OCI-LY3 (cell line): ENCODE data around the gene RFX2.
"Not testable (repeated sequence)": the region's sequence is repeated elsewhere in the genome, so short reads cannot be mapped to it uniquely, and the experiment has no call there.

Experiments used
- H2AFZ ChIP-seq: fragments of 200-600, 300-600 bp; shearing (Covaris generic); 2 replicates; pipeline ENCODE4 v1.6.0; 2014; ENCODE audit warnings: antibody characterized with exemption, low read depth, low read length
- H3K27ac ChIP-seq: fragments of 200-600, 300-600 bp; sonication (generic); 2 replicates; pipeline ENCODE4 v1.5.1; 2014; ENCODE audit warnings: mild to moderate bottlenecking, low read length, moderate library complexity, mixed read lengths
- H3K27me3 ChIP-seq: fragments of 200-600, 300-600 bp; sonication (generic); 2 replicates; pipeline ENCODE4 v1.6.1; 2014; ENCODE audit warnings: low read depth, low read length, mixed read lengths
- H3K36me3 ChIP-seq: fragments of 200-600, 300-600 bp; sonication (generic); replicated peaks from 2 replicates; pipeline ENCODE3; 2014; ENCODE audit warnings: low read depth, low read length, mixed read lengths
- H3K4me1 ChIP-seq: fragments of 300-600, 200-600 bp; sonication (generic); 2 replicates; pipeline ENCODE4 v1.6.1; 2014; ENCODE audit warnings: low read length, mixed read lengths
- H3K4me2 ChIP-seq: fragments of 200-600, 300-600 bp; sonication (generic); 2 replicates; pipeline ENCODE4 v1.6.1; 2014; ENCODE audit warnings: low read length, mixed read lengths
- H3K4me3 ChIP-seq: fragments of 300-600, 200-600 bp; sonication (generic); 2 replicates; pipeline ENCODE4 v1.5.1; 2014; ENCODE audit warnings: antibody characterized with exemption, mild to moderate bottlenecking, low read length, moderate library complexity
- H3K79me2 ChIP-seq: fragments of 300-600, 200-600 bp; shearing (Covaris generic); 2 replicates; pipeline ENCODE4 v1.6.1; 2014; ENCODE audit warnings: mild to moderate bottlenecking, low read length, mixed read lengths
- H3K9ac ChIP-seq: fragments of 300-600, 200-600 bp; shearing (Covaris generic); 2 replicates; pipeline ENCODE4 v1.6.0; 2014; ENCODE audit warnings: mild to moderate bottlenecking, low read length, moderate library complexity
- H3K9me3 ChIP-seq: fragments of 200-600, 300-600 bp; shearing (Covaris generic); 2 replicates; pipeline ENCODE4 v1.6.1; 2014; ENCODE audit warnings: low read length, mixed read lengths; ENCODE audit not compliant: insufficient read depth
- H4K20me1 ChIP-seq: fragments of 200-600, 300-600 bp; sonication (generic); 2 replicates; pipeline ENCODE4 v1.6.1; 2016; ENCODE audit warnings: low read length, mixed read lengths; ENCODE audit not compliant: insufficient read depth
- EZH2phosphoT487 ChIP-seq: fragments of 200-600 bp; shearing (Covaris generic); IDR thresholded peaks from 2 replicates; pipeline ENCODE4 v1.6.1; 2018; ENCODE audit warnings: antibody characterized with exemption, mixed run types, low read depth
- TF ChIP-seq, protein P1 (sequence below): fragments of 200-600, 300-600 bp; sonication (generic); IDR thresholded peaks from 2 replicates; pipeline ENCODE4 v1.5.1; 2014; ENCODE audit warnings: antibody characterized with exemption, low read length, low read depth

RFX2 gene

DNA sequence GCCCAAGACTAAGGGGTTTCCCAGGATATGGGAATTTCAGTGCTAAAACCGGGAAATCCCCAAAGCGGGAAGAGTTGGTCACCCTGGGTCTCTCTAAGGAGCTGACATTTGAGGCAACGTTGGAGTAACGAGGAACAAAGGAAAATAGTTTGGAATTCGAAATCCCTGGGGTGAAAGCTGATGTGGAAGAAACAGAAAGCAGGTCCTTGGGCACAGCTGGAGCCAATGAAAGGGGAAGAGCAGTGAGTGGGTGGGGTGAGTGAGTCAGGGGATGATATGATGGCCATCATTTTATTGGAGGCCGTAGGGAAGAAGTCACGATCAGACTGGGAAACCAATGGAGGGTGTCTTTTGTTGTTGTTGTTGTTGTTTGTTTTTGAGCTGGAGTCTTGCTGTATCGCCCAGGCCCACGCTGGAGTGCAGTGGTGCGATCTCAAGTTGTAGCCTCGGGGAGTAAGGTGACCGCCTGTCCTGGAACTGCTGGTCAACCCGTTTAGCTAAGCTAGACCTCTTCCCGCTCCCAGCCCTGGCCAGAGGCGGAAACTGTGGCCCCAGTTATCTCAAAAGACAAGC lies 3.4 kb upstream of the RFX2 start:
- Histone ChIP-seq H3K4me3 (no peak overlapping the region), H3K79me2 (0 out of 2 replicates have a peak, but pooled peaks cover 4% of the 10 kb centered on the region), H3K4me2 (no peak overlapping the region), H3K9ac (no peak overlapping the region), H3K9me3 (0 out of 2 replicates have a peak, but pooled peaks cover 4% of the 10 kb centered on the region), H3K27ac (no peak overlapping the region), H3K27me3 (no peaks in the 10 kb centered on the region), H3K4me1 (peaks cover 13% of the 10 kb centered on the region), H3K36me3 (no peaks in the 10 kb centered on the region), H4K20me1 (no peaks in the 10 kb centered on the region), H2AFZ (no peak overlapping the region)
- TF ChIP-seq, protein P1, sequence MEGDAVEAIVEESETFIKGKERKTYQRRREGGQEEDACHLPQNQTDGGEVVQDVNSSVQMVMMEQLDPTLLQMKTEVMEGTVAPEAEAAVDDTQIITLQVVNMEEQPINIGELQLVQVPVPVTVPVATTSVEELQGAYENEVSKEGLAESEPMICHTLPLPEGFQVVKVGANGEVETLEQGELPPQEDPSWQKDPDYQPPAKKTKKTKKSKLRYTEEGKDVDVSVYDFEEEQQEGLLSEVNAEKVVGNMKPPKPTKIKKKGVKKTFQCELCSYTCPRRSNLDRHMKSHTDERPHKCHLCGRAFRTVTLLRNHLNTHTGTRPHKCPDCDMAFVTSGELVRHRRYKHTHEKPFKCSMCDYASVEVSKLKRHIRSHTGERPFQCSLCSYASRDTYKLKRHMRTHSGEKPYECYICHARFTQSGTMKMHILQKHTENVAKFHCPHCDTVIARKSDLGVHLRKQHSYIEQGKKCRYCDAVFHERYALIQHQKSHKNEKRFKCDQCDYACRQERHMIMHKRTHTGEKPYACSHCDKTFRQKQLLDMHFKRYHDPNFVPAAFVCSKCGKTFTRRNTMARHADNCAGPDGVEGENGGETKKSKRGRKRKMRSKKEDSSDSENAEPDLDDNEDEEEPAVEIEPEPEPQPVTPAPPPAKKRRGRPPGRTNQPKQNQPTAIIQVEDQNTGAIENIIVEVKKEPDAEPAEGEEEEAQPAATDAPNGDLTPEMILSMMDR = no peak
- TF ChIP-seq EZH2phosphoT487 = no peak

DNA sequence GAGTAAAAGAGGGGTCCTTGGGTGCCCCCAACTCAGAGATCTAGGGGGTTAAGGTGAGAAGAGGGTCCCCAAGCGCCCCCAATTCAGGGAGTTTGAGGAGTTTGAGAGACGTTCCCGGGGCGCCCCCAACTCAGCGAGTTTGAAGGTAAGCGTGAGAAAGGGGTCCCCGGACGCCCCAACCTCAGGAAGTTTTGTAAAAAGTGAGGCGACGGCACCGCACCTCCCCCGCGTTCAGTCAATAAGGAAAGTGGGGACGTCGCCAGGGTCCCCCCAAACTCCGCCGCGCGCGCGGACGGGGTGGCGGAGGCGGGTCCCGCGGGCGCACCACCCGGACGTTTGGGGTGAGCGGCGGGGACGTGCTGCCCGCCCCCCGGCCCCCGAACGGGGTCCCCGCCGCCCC lies 353 bp downstream of the RFX2 start:
- H3K36me3 ChIP-seq = no peaks in the 10 kb centered on the region
- no peak overlapping the region for H3K27ac ChIP-seq
- H3K79me2 ChIP-seq = 0 out of 2 replicates have a peak, but pooled peaks cover 4% of the 10 kb centered on the region
- H3K4me2 ChIP-seq = peak overlapping the region; percentile 100
- H3K27me3 ChIP-seq = no peaks in the 10 kb centered on the region
- H4K20me1 ChIP-seq = no peaks in the 10 kb centered on the region
- TF ChIP-seq EZH2phosphoT487 = no peak
- TF ChIP-seq, protein P1 = no peak
- H3K9me3 ChIP-seq = no peaks in the 10 kb centered on the region
- H3K9ac ChIP-seq = peak overlapping the region; percentile 80
- peak overlapping the region; percentile 87 for H3K4me3 ChIP-seq
- H2AFZ ChIP-seq = peak overlapping the region; percentile 11; the same call in 1 of the 2 replicates
- H3K4me1 ChIP-seq = peaks cover 12% of the 10 kb centered on the region

DNA sequence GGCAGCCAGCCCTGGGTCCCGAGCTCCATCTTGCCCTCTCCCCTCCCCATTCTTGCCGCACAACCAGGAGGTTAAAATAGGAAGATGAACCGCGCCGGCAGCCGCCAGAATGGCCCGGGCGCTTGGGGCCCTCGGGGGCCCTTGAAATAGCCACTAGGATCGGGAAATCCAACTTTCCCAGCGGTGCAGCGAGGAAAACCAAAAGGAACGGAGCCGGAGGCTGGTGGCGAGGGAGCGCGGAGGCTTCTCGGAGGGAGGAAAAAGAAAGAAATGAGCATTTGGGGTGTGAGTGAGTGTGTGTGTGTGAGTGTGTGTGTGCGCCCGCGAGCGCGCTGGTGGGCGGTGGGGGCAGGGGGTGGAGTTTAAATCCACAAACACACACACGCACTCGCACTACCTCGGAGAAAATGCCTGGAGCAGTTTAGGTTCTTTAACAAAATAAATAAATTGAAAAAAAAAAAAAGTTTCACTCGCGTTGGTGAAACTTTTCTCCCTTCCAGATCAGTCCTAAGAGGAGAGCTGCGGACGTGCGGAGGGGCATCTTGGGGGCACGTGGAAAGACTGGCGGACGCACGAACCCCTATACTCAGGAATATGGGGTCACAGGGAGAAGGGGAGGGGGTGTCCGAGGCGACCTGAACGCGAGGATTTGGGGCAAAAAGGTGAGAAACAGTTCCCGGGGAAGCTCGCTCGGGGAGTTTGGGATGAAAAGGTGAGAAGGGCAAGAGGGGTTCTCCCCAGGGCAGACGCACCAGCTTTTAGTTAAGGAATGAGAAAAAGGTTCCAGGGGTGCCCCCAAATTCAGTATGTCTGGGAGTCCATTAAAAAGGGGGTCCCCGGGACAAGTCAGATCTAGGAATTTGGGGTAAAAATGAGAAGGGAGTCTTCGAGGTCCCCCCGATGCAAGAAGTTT lies 1.3 kb downstream of the RFX2 start:
- Histone ChIP-seq H3K27me3 (no peaks in the 10 kb centered on the region), H3K27ac (no peak overlapping the region)

DNA sequence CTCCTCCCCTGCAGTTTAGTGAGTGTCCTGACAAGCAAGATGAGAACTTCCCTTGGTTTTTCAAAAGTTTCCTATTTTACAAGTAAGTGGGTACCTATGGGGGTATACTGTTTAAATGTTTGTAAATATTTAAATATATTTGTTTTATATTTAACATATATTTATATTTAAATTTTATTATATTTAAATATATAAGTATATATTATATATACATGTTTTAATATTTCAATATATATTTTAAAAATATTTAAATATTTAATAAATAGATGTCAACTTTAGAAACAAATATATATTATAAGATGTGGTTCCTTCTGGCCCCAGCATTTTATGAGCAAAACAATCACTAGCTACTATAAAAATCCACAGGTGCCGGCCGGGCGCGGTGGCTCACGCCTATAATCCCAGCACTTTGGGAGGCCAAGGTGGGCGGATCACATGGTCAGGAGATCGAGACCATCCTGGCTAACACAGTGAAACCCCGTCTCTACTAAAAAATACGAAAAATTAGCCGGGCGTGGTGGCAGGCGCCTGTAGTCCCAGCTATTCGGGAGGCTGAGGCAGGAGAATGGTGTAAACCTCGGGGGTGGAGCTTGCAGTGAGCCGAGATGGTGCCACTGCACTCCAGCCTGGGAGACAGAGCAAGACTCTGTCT lies 3.5 kb downstream of the RFX2 start:
- not testable (repeated sequence) for H3K4me3 ChIP-seq, H3K9me3 ChIP-seq, H3K4me2 ChIP-seq, H3K27ac ChIP-seq, H3K79me2 ChIP-seq, H4K20me1 ChIP-seq, H2AFZ ChIP-seq, H3K9ac ChIP-seq, H3K27me3 ChIP-seq, H3K36me3 ChIP-seq
- peaks cover 23% of the 10 kb centered on the region for H3K4me1 ChIP-seq

More for the DNA sequence above, 1.3 kb downstream of the RFX2 start:
- Histone ChIP-seq H3K4me3 (peak overlapping the region; percentile 87), H3K4me2 (peak overlapping the region; percentile 100), H3K9ac (peak overlapping the region; percentile 80), H3K36me3 (no peaks in the 10 kb centered on the region), H3K9me3 (no peaks in the 10 kb centered on the region), H2AFZ (peak overlapping the region; percentile 15; the same call in 1 of the 2 replicates), H3K4me1 (peaks cover 13% of the 10 kb centered on the region), H3K79me2 (0 out of 2 replicates have a peak, but pooled peaks cover 4% of the 10 kb centered on the region), H4K20me1 (no peaks in the 10 kb centered on the region)
- TF ChIP-seq, protein P1 = no peak
- no peak for TF ChIP-seq EZH2phosphoT487
